K562 (cell line): Measurements from ENCODE around the gene CADM2. TPM values are rescaled to one million over a fixed set of nuclear protein-coding genes. Genes with fewer than 3 reads are reported as not detected.

Source experiments
- ATAC-seq: fragments of 200-7000 bp; cut with Tn5 transposase; 3 replicates; pipeline ENCODE4 v1.9.1; 2020; ENCODE audit warnings: moderate library complexity
- BruUV-seq: library from RNA; stranded (reverse); fragments of 400-500 nt; replicated peaks from 2 replicates; lab custom pipeline; 2021; lab: Mats Ljungman, UMichigan
- CTCF ChIA-PET: fragments of 300-600 bp; formaldehyde crosslinking; extraction: SDS; loops from one replicate; lab custom pipeline; 2021; ENCODE audit warnings: low intra/inter-chr PET ratio; lab: Yijun Ruan, JAX
- POLR2A ChIA-PET: fragments of 300-600, 350-650 bp; sonication (Branson Sonifier 250); formaldehyde crosslinking; extraction: SDS; loops from one replicate; lab custom pipeline; 2021; ENCODE audit warnings: antibody characterized with exemption, inconsistent platforms; lab: Yijun Ruan, JAX
- DNase-seq, 4 experiments: peaks; one replicate each; pipeline versions ENCODE4 v3.0.0 to v3.0.0-alpha.2; 2011 to 2018; ENCODE audit warnings: low spot score in 3 of 4, mixed read lengths in 3 of 4; ENCODE audit errors: extremely low read depth in 1 of 4
- FAIRE-seq: peaks from 2 replicates; lab custom pipeline; 2011; peaks lifted over from hg19 to GRCh38; lab: Jason Lieb, UNC
- H2AFZ ChIP-seq: 2 replicates; pipeline ENCODE4 v1.6.0; 2011; ENCODE audit warnings: low read depth, low read length, control low read depth, inconsistent platforms
- H3K27ac ChIP-seq: fragments of 200-600 bp; 3 replicates; pipeline ENCODE4 v1.8.0; 2011; ENCODE audit warnings: low read depth, mild to moderate bottlenecking, control low read depth, inconsistent platforms, low read length, moderate library complexity, mixed read lengths; ENCODE audit errors: extremely low read depth
- H3K27me3 ChIP-seq, 2 experiments: fragments of 300-600 bp in 1 of 2; 2 replicates in 1 of 2; 3 replicates in 1 of 2; pipeline versions ENCODE4 v1.6.0 to v1.8.0; 2011; ENCODE audit warnings: inconsistent platforms in 2 of 2, low read length in 2 of 2, mild to moderate bottlenecking in 1 of 2, mixed read lengths in 1 of 2, moderate library complexity in 1 of 2; ENCODE audit not compliant: control insufficient read depth in 2 of 2, insufficient read depth in 2 of 2
- H3K36me3 ChIP-seq: fragments of 300-600 bp; 3 replicates; pipeline ENCODE4 v1.8.0; 2011; ENCODE audit warnings: mild to moderate bottlenecking, low read length, inconsistent platforms; ENCODE audit not compliant: control insufficient read depth, insufficient read depth
- H3K4me1 ChIP-seq, 2 experiments: fragments of 200-600 bp in 1 of 2; replicated peaks in 1 of 2; 2 replicates in 1 of 2; 3 replicates in 1 of 2; pipeline versions ENCODE4 v1.5.1 to v1.8.0; 2011; ENCODE audit warnings: inconsistent platforms in 2 of 2, low read length in 2 of 2, mild to moderate bottlenecking in 1 of 2, mixed read lengths in 1 of 2, moderate library complexity in 1 of 2; ENCODE audit not compliant: control insufficient read depth in 2 of 2, insufficient read depth in 2 of 2
- H3K4me2 ChIP-seq: 2 replicates; pipeline ENCODE4 v1.6.1; 2011; ENCODE audit warnings: low read length, control low read depth, inconsistent platforms, mixed read lengths; ENCODE audit not compliant: insufficient read depth
- H3K4me3 ChIP-seq: fragments of 200-600 bp; sonication (generic), shearing (Covaris generic); 2 replicates; pipeline ENCODE4 v1.5.1; 2016; ENCODE audit warnings: control low read depth, inconsistent platforms
- H3K79me2 ChIP-seq: fragments of 200-600 bp; 3 replicates; pipeline ENCODE4 v1.8.0; 2011; ENCODE audit warnings: low read length, inconsistent platforms; ENCODE audit not compliant: control insufficient read depth, insufficient read depth
- H3K9ac ChIP-seq, 2 experiments: 2 replicates each; pipeline versions ENCODE4 v1.6.0 to v1.6.1; 2011; ENCODE audit warnings: low read depth in 2 of 2, low read length in 2 of 2, control low read depth in 1 of 2, inconsistent platforms in 1 of 2, mild to moderate bottlenecking in 1 of 2, mixed read lengths in 1 of 2; ENCODE audit not compliant: insufficient read depth in 1 of 2
- H3K9me1 ChIP-seq: one replicate; pipeline ENCODE4 v1.6.0; 2011; ENCODE audit warnings: inconsistent platforms, mild to moderate bottlenecking, low read length, moderate library complexity; ENCODE audit not compliant: control insufficient read depth, insufficient read depth
- H3K9me3 ChIP-seq: replicated peaks from 2 replicates; pipeline ENCODE4 v1.5.1; 2011; ENCODE audit warnings: low read depth, low read length, inconsistent platforms; ENCODE audit not compliant: control insufficient read depth, insufficient read depth
- H4K20me1 ChIP-seq: replicated peaks from 2 replicates; pipeline ENCODE4 v1.6.1; 2011; ENCODE audit warnings: low read length, inconsistent platforms, mixed read lengths; ENCODE audit not compliant: control insufficient read depth, insufficient read depth
- CREB5 ChIP-seq: fragments of 250-450 bp; sonication (Bioruptor Pico); IDR thresholded peaks from 2 replicates; pipeline ENCODE4 v1.5.0; 2020; ENCODE audit warnings: mild to moderate bottlenecking
- HDAC1 ChIP-seq, 2 experiments: fragments of 450-650 bp; IDR thresholded peaks; 2 replicates each; pipeline ENCODE4 v1.6.1; 2016 to 2017; ENCODE audit warnings: inconsistent platforms in 1 of 2, mild to moderate bottlenecking in 1 of 2, moderate library complexity in 1 of 2
- HDAC6 ChIP-seq: IDR thresholded peaks from 2 replicates; pipeline ENCODE4 v1.6.1; 2012; ENCODE audit warnings: low read depth, mild to moderate bottlenecking, control low read depth, inconsistent platforms, low read length, moderate library complexity
- HSF4 ChIP-seq: fragments of 250-450 bp; sonication (Bioruptor Pico); IDR thresholded peaks from 2 replicates; pipeline ENCODE4 v2.1.2; 2022; ENCODE audit warnings: mild to moderate bottlenecking, moderate library complexity, borderline replicate concordance
- NONO ChIP-seq, 2 experiments: fragments of 200-400 bp in 1 of 2; fragments of 450-650 bp in 1 of 2; formaldehyde crosslinking in 1 of 2; IDR thresholded peaks; 2 replicates each; pipeline ENCODE4 v1.6.1; 2017; ENCODE audit warnings: low read depth in 2 of 2, mild to moderate bottlenecking in 2 of 2, moderate library complexity in 2 of 2, low read length in 1 of 2
- PKNOX1 ChIP-seq: fragments of 450-650 bp; IDR thresholded peaks from 2 replicates; pipeline ENCODE4 v1.6.1; 2016
- POLR2B ChIP-seq: fragments of 450-650 bp; IDR thresholded peaks from 2 replicates; pipeline ENCODE4 v1.6.1; 2018; ENCODE audit warnings: low read depth; ENCODE audit not compliant: partially characterized antibody
- RBBP5 ChIP-seq: fragments of 200-600 bp; sonication (generic); IDR thresholded peaks from 2 replicates; pipeline ENCODE4 v1.6.1; 2012; ENCODE audit warnings: borderline replicate concordance, mild to moderate bottlenecking, low read length, control low read depth, inconsistent platforms; ENCODE audit not compliant: insufficient read depth, poor library complexity, severe bottlenecking
- SMARCB1 ChIP-seq: IDR thresholded peaks from 2 replicates; pipeline ENCODE4 v1.6.1; 2011; ENCODE audit warnings: improper control_type of control experiment, low read depth; ENCODE audit not compliant: insufficient read length
- THRAP3 ChIP-seq: fragments of 450-650 bp; IDR thresholded peaks from 2 replicates; pipeline ENCODE4 v1.6.1; 2016; ENCODE audit warnings: mild to moderate bottlenecking, inconsistent platforms, borderline replicate concordance
- THRB ChIP-seq: fragments of 450-650 bp; formaldehyde crosslinking; conservative IDR thresholded peaks from 2 replicates; pipeline ENCODE4 v1.4.0; 2022; ENCODE audit warnings: mild to moderate bottlenecking, missing genetic modification characterization
- ZNF212 ChIP-seq: fragments of 450-650 bp; formaldehyde crosslinking; IDR thresholded peaks from 2 replicates; pipeline ENCODE4 v1.4.0; 2020; ENCODE audit warnings: mild to moderate bottlenecking
- ZNF551 ChIP-seq: fragments of 250-450 bp; sonication (Bioruptor Pico); IDR thresholded peaks from 2 replicates; pipeline ENCODE4 v1.5.0; 2021; ENCODE audit warnings: mild to moderate bottlenecking, moderate library complexity
- ZNF766 ChIP-seq: fragments of 200-800 bp; sonication (Bioruptor generic); conservative IDR thresholded peaks from 2 replicates; pipeline ENCODE4 v1.6.1; 2016; ENCODE audit warnings: missing genetic modification characterization, missing compliant biosample characterization
- WGBS: fragments of 100-300 bp; shearing (Covaris generic); methylation state at CpG from one replicate; pipeline ENCODE4 v1.1.6; 2016; ENCODE audit warnings: low coverage, mixed read lengths; ENCODE audit not compliant: insufficient coverage; ENCODE audit errors: missing lambda C conversion rate; 5-methylcytosine and 5-hydroxymethylcytosine counted together
- in situ Hi-C: fragments of 300-500 bp; cut with MboI; formaldehyde crosslinking; loops from 4 replicates; pipeline ENCODE4 v1.15.0; 2018; ENCODE audit warnings: inconsistent platforms, mixed read lengths
- intact Hi-C: fragments of 100-400 bp; cut with micrococcal nuclease; formaldehyde crosslinking; loops from 2 replicates; pipeline ENCODE4 v1.14.2; 2022
- polyA plus RNA-seq, 8 experiments: library from polyadenylated mRNA; depleted of rRNA in 4 of 8; stranded (reverse) in 5 of 8; unstranded in 3 of 8; fragments of >200 nt; fragmentation: Nextera tagmentation in 2 of 8; fragmentation: Illumina TruSeq in 1 of 8; extraction: Ambion mirVana in 2 of 8; extraction: Trizol in 1 of 8; gene quantifications; 2 replicates each; pipeline versions ENCODE4 v1.2.1 to v1.2.3, GENCODE V29; 2011 to 2014; ENCODE audit warnings: inconsistent platforms in 1 of 8, missing spikeins in 1 of 8
- total RNA-seq, 7 experiments: library from RNA; depleted of rRNA in 6 of 7; stranded (reverse); fragments of >200 nt in 6 of 7; fragmentation: Illumina TruSeq in 2 of 7; extraction: Trizol in 2 of 7; gene quantifications; 2 replicates each; pipeline versions ENCODE4 v1.2.1 to v1.2.3, GENCODE V29; 2011 to 2021; ENCODE audit warnings: low replicate concordance in 1 of 7

CADM2 gene
- total and polyA plus RNA-seq, 9 of the 15 experiments (the other 6 are each of a cell fraction or from before 2014, with no cell fraction given), result 0.11 to 3.2 (median 0.95) TPM

GRCh38 chr3:85170646-85171045 lies 211.9 kb downstream of the CADM2 start:
- H3K4me3 ChIP-seq, result no peak overlapping the region
- H3K27me3 ChIP-seq, result no peaks in the 10 kb centered on the region
- no peak overlapping the region for H3K27ac ChIP-seq
- no peaks in the 10 kb centered on the region for H4K20me1 ChIP-seq
- FAIRE-seq, result no peak
- no peak overlapping the region for H3K4me2 ChIP-seq
- H3K9ac ChIP-seq, result no peak overlapping the region
- H2AFZ ChIP-seq, result no peak overlapping the region
- no peaks in the 10 kb centered on the region for H3K4me1 ChIP-seq
- in situ Hi-C loops, result no loop called here
- no peaks in the 10 kb centered on the region for H3K36me3 ChIP-seq
- no peak for DNase-seq
- BruUV-seq, result no TSS peak
- no peak for TF ChIP-seq ZNF766 (CRISPR knock-in tag)
- TF ChIP-seq CREB5, result no peak
- TF ChIP-seq POLR2B, result no peak
- TF ChIP-seq SMARCB1, result no peak
- no peak for TF ChIP-seq ZNF551
- 0% methylated on average over 1 of the region's 1 CpG for WGBS
- intact Hi-C loops, result no loop called here
- no peaks in the 10 kb centered on the region for H3K9me1 ChIP-seq
- ChIA-PET POLR2A (no interaction called here), CTCF (no interaction called here)
- no peak for ATAC-seq
- H3K79me2 ChIP-seq, result no peaks in the 10 kb centered on the region
- H3K9me3 ChIP-seq, result no peaks in the 10 kb centered on the region

- in situ Hi-C loops (no loop called here), intact Hi-C loops (no loop called here)
- TF ChIP-seq PKNOX1, result no peak
- TF ChIP-seq THRAP3, result no peak
- TF ChIP-seq THRB (CRISPR knock-in tag), result no peak
- TF ChIP-seq NONO (IDR thresholded peaks at IDR 0.05; ENCODE audit: low read depth in 2 of 2, low read length in 1 of 2), result no peak
- no peak for TF ChIP-seq ZNF212
- no peak for TF ChIP-seq HDAC6
- no peak for TF ChIP-seq HSF4
- no peak for TF ChIP-seq RBBP5
- TF ChIP-seq HDAC1 (IDR thresholded peaks at IDR 0.05), result no peak
Measured at GRCh38 chr3:85171976-85172375, 213.2 kb downstream of the CADM2 start.

More at GRCh38 chr3:85171976-85172375, 213.2 kb downstream of the CADM2 start:
- Histone ChIP-seq H3K4me1 (no peaks in the 10 kb centered on the region), H3K9ac (no peak overlapping the region), H3K4me3 (no peak overlapping the region), H3K4me2 (no peak overlapping the region), H3K27me3 (no peaks in the 10 kb centered on the region), H2AFZ (no peak overlapping the region), H3K9me1 (no peaks in the 10 kb centered on the region), H4K20me1 (no peaks in the 10 kb centered on the region), H3K36me3 (no peaks in the 10 kb centered on the region), H3K9me3 (no peaks in the 10 kb centered on the region), H3K27ac (no peak overlapping the region), H3K79me2 (no peaks in the 10 kb centered on the region)
- ChIA-PET POLR2A (no interaction called here), CTCF (no interaction called here)
- no peak for FAIRE-seq
- no TSS peak for BruUV-seq
- no peak for ATAC-seq
- no peak for DNase-seq
- 0% methylated on average over 1 of the region's 1 CpG for WGBS
